ENCODE measurements around the gene NR2C2. TPM values are rescaled to one million over a fixed set of nuclear protein-coding genes. Genes with fewer than 3 reads are reported as not detected.

NR2C2 gene
- total and polyA plus RNA-seq, 2 of the 13 experiments (the other 11 are each of a cell fraction or from before 2014, with no cell fraction given) = 7.8 to 11.8 TPM

GRCh38 chr3:15064835-15065549 lies 117.6 kb downstream of the NR2C2 start, which contains the start of gene MRPS25 (continued):
- TF ChIP-seq, protein P1, sequence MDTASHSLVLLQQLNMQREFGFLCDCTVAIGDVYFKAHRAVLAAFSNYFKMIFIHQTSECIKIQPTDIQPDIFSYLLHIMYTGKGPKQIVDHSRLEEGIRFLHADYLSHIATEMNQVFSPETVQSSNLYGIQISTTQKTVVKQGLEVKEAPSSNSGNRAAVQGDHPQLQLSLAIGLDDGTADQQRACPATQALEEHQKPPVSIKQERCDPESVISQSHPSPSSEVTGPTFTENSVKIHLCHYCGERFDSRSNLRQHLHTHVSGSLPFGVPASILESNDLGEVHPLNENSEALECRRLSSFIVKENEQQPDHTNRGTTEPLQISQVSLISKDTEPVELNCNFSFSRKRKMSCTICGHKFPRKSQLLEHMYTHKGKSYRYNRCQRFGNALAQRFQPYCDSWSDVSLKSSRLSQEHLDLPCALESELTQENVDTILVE (CRISPR knock-in tag; IDR thresholded peaks at IDR 0.05) = 0 out of 2 replicates have a peak, but pooled peaks have one; percentile 51
- no peak for TF ChIP-seq HNRNPK (IDR thresholded peaks at IDR 0.05; ENCODE audit: low read depth, low read length, poor library complexity, severe bottlenecking)
- no peak for TF ChIP-seq CC2D1A (CRISPR knock-in tag; IDR thresholded peaks at IDR 0.05)
- no peak for TF ChIP-seq STAT5B (CRISPR knock-in tag; IDR thresholded peaks at IDR 0.05)
- no peak; the same call in 1 of the 2 replicates for TF ChIP-seq NR1H2 (CRISPR knock-in tag; IDR thresholded peaks at IDR 0.05; ENCODE audit: borderline replicate concordance, low read depth)
- TF ChIP-seq HOXA9 (CRISPR knock-in tag; IDR thresholded peaks at IDR 0.05; ENCODE audit: borderline replicate concordance) = no peak
- peak; percentile 81; the same call in 1 of the 2 replicates for TF ChIP-seq MEIS1 (CRISPR knock-in tag; IDR thresholded peaks at IDR 0.05; ENCODE audit: borderline replicate concordance)
- no peak for TF ChIP-seq NFYB (CRISPR knock-in tag; IDR thresholded peaks at IDR 0.05)
- peak; percentile 60; the same call in 1 of the 2 replicates for TF ChIP-seq NR0B2 (CRISPR knock-in tag; IDR thresholded peaks at IDR 0.05)
- peak; percentile 96 for TF ChIP-seq YEATS4 (CRISPR knock-in tag; IDR thresholded peaks at IDR 0.05; ENCODE audit: borderline replicate concordance)
- peak; percentile 97 for TF ChIP-seq ARID4A (CRISPR knock-in tag; IDR thresholded peaks at IDR 0.05; ENCODE audit: borderline replicate concordance)
- peak; percentile 11; the same call in 1 of the 2 replicates for TF ChIP-seq SIX1 (CRISPR knock-in tag; IDR thresholded peaks at IDR 0.05; ENCODE audit: borderline replicate concordance)
- TF ChIP-seq HDAC2 (CRISPR knock-in tag; IDR thresholded peaks at IDR 0.05) = peak; percentile 81
- peak; percentile 48; the same call in 1 of the 2 replicates for TF ChIP-seq HIVEP1 (CRISPR knock-in tag; IDR thresholded peaks at IDR 0.05)
- peak; percentile 20 for TF ChIP-seq SRSF1 (optimal IDR thresholded peaks at IDR 0.05; ENCODE audit: low read depth, low read length)
- peak; percentile 86 for TF ChIP-seq CBFB (CRISPR knock-in tag; IDR thresholded peaks at IDR 0.05)
- TF ChIP-seq TOPORS (CRISPR knock-in tag; IDR thresholded peaks at IDR 0.05) = no peak
- TF ChIP-seq ZNF496 (CRISPR knock-in tag; IDR thresholded peaks at IDR 0.05; ENCODE audit: insufficient replicate concordance) = no peak
- no peak; the same call in 1 of the 2 replicates for TF ChIP-seq HOXA5 (CRISPR knock-in tag; IDR thresholded peaks at IDR 0.05)
- no peak for TF ChIP-seq TOE1 (CRISPR knock-in tag; IDR thresholded peaks at IDR 0.05)
- peak; percentile 72; the same call in 1 of the 2 replicates for TF ChIP-seq MIER3 (CRISPR knock-in tag; IDR thresholded peaks at IDR 0.05; ENCODE audit: borderline replicate concordance)
- TF ChIP-seq IRX3 (CRISPR knock-in tag; IDR thresholded peaks at IDR 0.05; ENCODE audit: borderline replicate concordance, low read depth) = no peak
- no peak for TF ChIP-seq ZBTB42 (CRISPR knock-in tag; IDR thresholded peaks at IDR 0.05)
- 0 out of 2 replicates have a peak, but pooled peaks have one; percentile 30 for TF ChIP-seq ZNF12 (CRISPR knock-in tag; IDR thresholded peaks at IDR 0.05)
- peak; percentile 64; the same call in 1 of the 2 replicates for TF ChIP-seq RARG (CRISPR knock-in tag; IDR thresholded peaks at IDR 0.05; ENCODE audit: low read depth)
